Mesendoderm (in vitro differentiated cells): ENCODE results near the gene MCU.

Experiments used
- DNase-seq: peaks from one replicate; pipeline ENCODE4 v3.0.0; 2013
- H2AK5ac ChIP-seq: 2 replicates; pipeline ENCODE4 v1.6.1; 2013; ENCODE audit warnings: low read length, inconsistent platforms
- H2BK120ac ChIP-seq: 2 replicates; pipeline ENCODE4 v1.6.1; 2013; ENCODE audit warnings: low read depth, mild to moderate bottlenecking, low read length, moderate library complexity, mixed read lengths
- H2BK15ac ChIP-seq: replicated peaks from 2 replicates; pipeline ENCODE4 v1.6.1; 2013; ENCODE audit warnings: low read depth, mild to moderate bottlenecking, moderate library complexity
- H2BK5ac ChIP-seq: 2 replicates; pipeline ENCODE4 v1.6.1; 2013; ENCODE audit warnings: low read length, inconsistent platforms
- H3K18ac ChIP-seq: 2 replicates; pipeline ENCODE4 v1.6.1; 2013; ENCODE audit warnings: mild to moderate bottlenecking, low read length, mixed read lengths
- H3K23ac ChIP-seq: one replicate; pipeline ENCODE4 v1.6.1; 2013; ENCODE audit warnings: low read length
- H3K27ac ChIP-seq: 2 replicates; pipeline ENCODE4 v1.5.1; 2013; ENCODE audit warnings: low read depth, mild to moderate bottlenecking, inconsistent platforms, low read length, moderate library complexity
- H3K27me3 ChIP-seq: 2 replicates; pipeline ENCODE4 v1.6.1; 2013; ENCODE audit warnings: low read length, control low read depth, mild to moderate bottlenecking, inconsistent platforms; ENCODE audit not compliant: insufficient read depth, poor library complexity
- H3K36me3 ChIP-seq: 2 replicates; pipeline ENCODE4 v1.6.1; 2013; ENCODE audit warnings: low read length, inconsistent platforms; ENCODE audit not compliant: control insufficient read depth, insufficient read depth
- H3K4ac ChIP-seq: one replicate; pipeline ENCODE4 v1.6.1; 2013; ENCODE audit warnings: low read depth, mild to moderate bottlenecking, low read length, moderate library complexity
- H3K4me1 ChIP-seq: 2 replicates; pipeline ENCODE4 v1.6.1; 2013; ENCODE audit warnings: low read depth, low read length, inconsistent platforms; ENCODE audit not compliant: control insufficient read depth
- H3K4me2 ChIP-seq: 2 replicates; pipeline ENCODE4 v1.6.1; 2013; ENCODE audit warnings: low read length
- H3K4me3 ChIP-seq: 2 replicates; pipeline ENCODE4 v1.5.1; 2013; ENCODE audit warnings: mild to moderate bottlenecking, low read length
- H3K56ac ChIP-seq: one replicate; pipeline ENCODE4 v1.6.1; 2013; ENCODE audit warnings: low read length
- H3K79me1 ChIP-seq: 2 replicates; pipeline ENCODE4 v1.6.1; 2013; ENCODE audit warnings: low read length, inconsistent platforms
- H3K79me2 ChIP-seq: 2 replicates; pipeline ENCODE4 v1.6.1; 2013; ENCODE audit warnings: mild to moderate bottlenecking, low read length; ENCODE audit not compliant: control insufficient read depth, insufficient read depth
- H3K9ac ChIP-seq: 2 replicates; pipeline ENCODE4 v1.6.1; 2013; ENCODE audit warnings: low read length, inconsistent platforms
- H4K5ac ChIP-seq: one replicate; pipeline ENCODE4 v1.6.1; 2013; ENCODE audit warnings: low read length
- H4K8ac ChIP-seq: one replicate; pipeline ENCODE4 v1.6.1; 2013; ENCODE audit warnings: low read depth, mild to moderate bottlenecking, control low read depth, low read length, moderate library complexity
- WGBS: extraction: QIAGEN DNeasy Blood & Tissue Kit; methylation state at CpG from one replicate; pipeline ENCODE4 v1.1.7; 2013; ENCODE audit warnings: low lambda C conversion rate, missing lambda C conversion rate; ENCODE audit not compliant: insufficient coverage; ENCODE audit errors: extremely low coverage; 5-methylcytosine and 5-hydroxymethylcytosine counted together

The MCU gene

DNA sequence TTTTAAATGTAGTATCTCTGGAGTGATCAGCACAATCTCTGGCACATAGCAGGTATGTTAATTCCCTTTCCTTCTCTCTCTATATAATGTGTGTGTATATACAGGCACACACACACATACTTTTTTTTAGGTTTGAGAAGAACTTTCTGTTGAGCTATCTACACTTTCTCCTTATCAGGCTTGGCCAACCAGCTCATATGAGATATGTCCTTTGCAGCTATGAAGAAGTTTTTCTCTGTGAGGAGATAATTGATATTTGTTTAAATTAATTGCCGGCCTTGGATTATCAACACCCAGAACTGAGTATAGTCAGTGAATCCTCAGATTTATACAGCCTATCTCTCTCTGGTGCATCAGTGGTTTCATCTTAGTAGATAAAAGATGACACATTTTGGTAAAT lies 2.3 kb upstream of the MCU start:
- Histone ChIP-seq H4K8ac (no peak overlapping the region), H3K4ac (no peak overlapping the region), H3K23ac (no peak overlapping the region), H3K4me1 (peaks cover 3% of the 10 kb centered on the region), H3K4me3 (no peak overlapping the region), H3K27ac (no peak overlapping the region), H3K9ac (no peak overlapping the region), H2BK5ac (no peak overlapping the region), H3K56ac (no peak overlapping the region), H3K36me3 (no peaks in the 10 kb centered on the region), H3K27me3 (no peaks in the 10 kb centered on the region), H2AK5ac (no peak overlapping the region), H3K79me1 (peaks cover 7% of the 10 kb centered on the region), H2BK120ac (no peak overlapping the region), H3K4me2 (no peak overlapping the region), H3K79me2 (peaks cover 19% of the 10 kb centered on the region), H3K18ac (no peak overlapping the region), H4K5ac (no peak overlapping the region), H2BK15ac (no peak overlapping the region)
- no peak for DNase-seq
- WGBS, result no CpG with 5 or more reads among the region's 1 CpG

- Histone ChIP-seq H3K27ac (no peak overlapping the region), H3K18ac (no peak overlapping the region), H2BK15ac (no peak overlapping the region), H4K8ac (no peak overlapping the region), H3K23ac (no peak overlapping the region), H3K9ac (no peak overlapping the region), H3K79me2 (peaks cover 23% of the 10 kb centered on the region), H2BK5ac (no peak overlapping the region), H2AK5ac (no peak overlapping the region), H3K4ac (no peak overlapping the region), H3K79me1 (peaks cover 7% of the 10 kb centered on the region), H3K4me3 (no peak overlapping the region), H3K36me3 (no peaks in the 10 kb centered on the region), H2BK120ac (no peak overlapping the region), H3K56ac (no peak overlapping the region), H4K5ac (no peak overlapping the region), H3K4me2 (no peak overlapping the region), H3K27me3 (no peaks in the 10 kb centered on the region), H3K4me1 (peaks cover 3% of the 10 kb centered on the region)
- DNase-seq, result no peak
- WGBS, result no CpG with 5 or more reads among the region's 3 CpGs
These were observed 1.7 kb upstream of the MCU start for GRCh38 chr10:72690071-72690755.

DNA sequence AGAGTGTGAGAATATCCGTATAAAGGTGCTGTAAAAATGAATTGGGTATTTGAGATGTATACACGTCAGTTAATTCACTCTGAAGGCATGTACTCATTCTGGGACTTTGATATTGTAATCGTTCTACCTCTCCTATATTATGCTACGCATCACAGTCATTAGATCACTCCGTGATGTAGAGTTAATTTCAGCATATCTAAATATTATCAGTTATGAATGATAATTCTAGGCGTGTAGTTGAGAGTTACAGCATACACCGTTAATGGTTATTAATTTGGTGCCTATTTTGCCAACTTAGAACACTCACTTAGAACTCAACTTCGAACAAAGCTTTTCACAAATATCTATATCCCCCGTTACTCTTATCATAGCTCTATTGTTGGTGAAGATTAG lies 477 bp upstream of the MCU start:
- Histone ChIP-seq H3K36me3 (no peaks in the 10 kb centered on the region), H2BK15ac (no peak overlapping the region), H4K5ac (no peak overlapping the region), H2BK5ac (no peak overlapping the region), H3K4me3 (no peak overlapping the region), H3K56ac (no peak overlapping the region), H2BK120ac (no peak overlapping the region), H3K79me2 (peaks cover 30% of the 10 kb centered on the region), H3K4ac (no peak overlapping the region), H3K4me1 (peaks cover 3% of the 10 kb centered on the region), H3K9ac (no peak overlapping the region), H2AK5ac (no peak overlapping the region), H3K27me3 (no peaks in the 10 kb centered on the region), H4K8ac (no peak overlapping the region), H3K27ac (no peak overlapping the region), H3K79me1 (peaks cover 7% of the 10 kb centered on the region), H3K4me2 (peak overlapping the region; percentile 7), H3K18ac (no peak overlapping the region), H3K23ac (no peak overlapping the region)
- WGBS, result no CpG with 5 or more reads among the region's 9 CpGs
- no peak for DNase-seq

DNA sequence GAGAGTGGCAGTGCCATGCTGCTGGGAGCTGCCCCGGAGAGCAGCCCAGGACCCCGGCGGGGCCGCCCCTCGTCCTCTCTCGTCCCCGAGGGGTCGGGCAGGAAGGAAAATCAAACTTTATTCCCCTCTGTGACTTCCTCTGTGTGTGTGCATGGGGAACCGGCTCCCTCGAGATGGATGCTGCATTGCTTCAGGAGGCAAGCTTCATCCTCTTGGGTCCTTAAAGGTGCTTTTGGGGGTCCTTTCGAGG lies 726 bp downstream of the MCU start:
- WGBS, result no CpG with 5 or more reads among the region's 11 CpGs
- peak overlapping the region; percentile 96 for H3K56ac ChIP-seq

GRCh38 chr10:72692994-72693781 lies 1.2 kb downstream of the MCU start:
- H3K4me3 ChIP-seq, result peak overlapping the region; percentile 95
- H3K18ac ChIP-seq, result no peak overlapping the region
- peak overlapping the region; percentile 81 for H3K9ac ChIP-seq
- H3K27me3 ChIP-seq, result no peaks in the 10 kb centered on the region
- WGBS, result no CpG with 5 or more reads among the region's 8 CpGs
- no peak overlapping the region for H2BK5ac ChIP-seq
- H2BK120ac ChIP-seq, result no peak overlapping the region
- H4K5ac ChIP-seq, result no peak overlapping the region
- H3K27ac ChIP-seq, result no peak overlapping the region
- H3K23ac ChIP-seq, result peak overlapping the region; percentile 11
- no peak overlapping the region for H3K4ac ChIP-seq
- no peak overlapping the region for H4K8ac ChIP-seq
- no peak overlapping the region for H2AK5ac ChIP-seq
- H3K56ac ChIP-seq, result peak overlapping the region; percentile 96
- DNase-seq, result no peak
- peaks cover 3% of the 10 kb centered on the region for H3K4me1 ChIP-seq
- H2BK15ac ChIP-seq, result no peak overlapping the region
- no peaks in the 10 kb centered on the region for H3K36me3 ChIP-seq
- H3K79me1 ChIP-seq, result peaks cover 9% of the 10 kb centered on the region
- H3K4me2 ChIP-seq, result peak overlapping the region; percentile 97
- peaks cover 38% of the 10 kb centered on the region for H3K79me2 ChIP-seq

More for the DNA sequence above, 726 bp downstream of the MCU start:
- Histone ChIP-seq H3K36me3 (no peaks in the 10 kb centered on the region), H4K8ac (no peak overlapping the region), H3K18ac (no peak overlapping the region), H3K79me1 (peaks cover 9% of the 10 kb centered on the region), H3K23ac (peak overlapping the region; percentile 11), H2BK5ac (no peak overlapping the region), H3K27ac (no peak overlapping the region), H3K4me1 (peaks cover 3% of the 10 kb centered on the region), H2BK15ac (no peak overlapping the region), H3K4me2 (peak overlapping the region; percentile 97), H2AK5ac (no peak overlapping the region), H3K4ac (no peak overlapping the region), H3K4me3 (peak overlapping the region; percentile 95), H3K9ac (peak overlapping the region; percentile 81), H3K79me2 (peaks cover 35% of the 10 kb centered on the region), H2BK120ac (no peak overlapping the region), H3K27me3 (no peaks in the 10 kb centered on the region), H4K5ac (no peak overlapping the region)
- DNase-seq, result peak; percentile 34
